ENCODE results near the gene PAIP2.
"Not testable (repeated sequence)": the region's sequence is repeated elsewhere in the genome, so short reads cannot be mapped to it uniquely, and the experiment has no call there.

PAIP2 gene

DNA sequence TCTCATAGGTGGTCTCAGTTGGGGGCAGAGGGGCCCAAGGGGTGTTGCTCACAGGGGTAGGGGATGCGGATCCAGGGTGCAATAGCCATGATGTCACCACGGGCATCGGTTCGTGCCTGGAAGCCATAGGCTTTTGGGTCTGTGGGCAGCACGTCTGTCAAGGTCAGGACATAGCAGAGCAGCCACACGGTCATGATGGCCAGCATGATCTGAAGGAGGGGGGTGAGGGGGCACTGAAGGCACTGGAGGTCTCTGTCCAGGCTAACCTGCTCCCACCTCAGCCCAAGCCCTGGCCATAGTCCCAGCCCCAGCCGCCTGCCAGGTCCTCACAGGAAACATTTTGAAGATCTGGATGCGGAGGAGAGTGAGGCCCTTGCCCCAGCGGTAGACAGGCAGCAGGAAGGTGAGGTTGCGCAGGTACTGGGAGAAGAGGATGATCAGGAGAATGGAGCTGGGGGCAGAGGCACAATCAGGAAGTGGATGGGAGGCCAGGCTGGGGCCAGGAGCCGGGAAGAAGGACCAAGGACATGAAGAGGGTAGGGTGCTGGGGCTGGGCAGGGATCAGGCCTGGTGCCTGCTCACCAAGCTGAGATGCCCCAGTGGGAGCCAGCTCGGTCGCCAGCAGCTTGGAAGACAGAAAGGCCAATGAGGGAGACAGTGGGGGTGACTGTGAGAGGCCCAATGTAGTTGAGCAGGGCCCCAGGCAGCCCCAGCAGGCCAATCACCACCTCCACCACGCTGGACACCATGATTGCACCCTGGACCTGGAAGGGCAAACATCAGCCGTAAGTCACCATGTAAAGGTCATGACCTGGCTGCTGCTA, 38.2 kb downstream of the PAIP2 start:
- DNase-seq: no peak

DNA sequence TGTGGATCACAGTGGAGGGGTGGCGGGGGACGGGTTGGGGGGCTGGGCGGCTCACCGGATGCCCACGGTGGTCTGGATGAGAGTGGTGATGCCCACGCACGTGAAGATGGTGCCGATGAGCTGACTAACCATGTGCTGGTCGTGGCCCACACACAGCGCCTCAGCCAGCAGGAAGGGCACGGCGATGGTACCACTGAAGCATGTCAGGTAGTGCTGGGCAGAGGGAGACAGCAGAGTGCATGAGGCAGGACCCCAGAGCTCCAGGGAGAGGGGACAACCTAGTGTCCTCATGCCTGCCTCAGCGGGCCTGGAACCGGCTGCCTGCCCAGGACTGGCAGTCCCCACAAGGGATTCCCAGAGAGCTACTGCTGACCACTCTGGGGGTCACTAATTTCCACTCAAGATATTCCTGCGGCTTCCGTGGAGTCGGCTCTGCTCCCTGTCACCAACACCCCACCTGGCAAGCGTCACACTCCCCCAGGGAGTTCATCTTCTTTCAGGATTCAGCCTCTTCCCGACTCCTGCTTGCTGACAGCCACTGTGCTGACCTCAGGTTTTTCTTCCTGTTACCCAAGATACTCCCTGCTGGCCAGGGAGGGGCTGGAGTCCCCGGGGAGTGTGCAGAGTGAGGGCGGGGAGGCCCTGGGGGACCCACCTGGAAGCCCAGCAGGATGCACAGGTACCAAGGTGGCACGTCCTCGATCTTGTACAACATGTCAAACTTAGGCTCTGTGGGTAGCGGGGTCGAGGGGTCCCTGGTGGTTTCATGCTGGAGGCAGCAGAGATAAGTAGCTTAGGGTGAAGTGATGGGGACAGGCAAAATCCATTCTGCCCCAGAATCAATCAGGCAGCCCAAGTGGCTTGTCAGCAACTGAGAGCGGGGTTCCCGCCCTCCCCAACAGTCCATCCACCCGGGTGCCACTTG, 40.4 kb downstream of the PAIP2 start:
- DNase-seq: no peak

DNA sequence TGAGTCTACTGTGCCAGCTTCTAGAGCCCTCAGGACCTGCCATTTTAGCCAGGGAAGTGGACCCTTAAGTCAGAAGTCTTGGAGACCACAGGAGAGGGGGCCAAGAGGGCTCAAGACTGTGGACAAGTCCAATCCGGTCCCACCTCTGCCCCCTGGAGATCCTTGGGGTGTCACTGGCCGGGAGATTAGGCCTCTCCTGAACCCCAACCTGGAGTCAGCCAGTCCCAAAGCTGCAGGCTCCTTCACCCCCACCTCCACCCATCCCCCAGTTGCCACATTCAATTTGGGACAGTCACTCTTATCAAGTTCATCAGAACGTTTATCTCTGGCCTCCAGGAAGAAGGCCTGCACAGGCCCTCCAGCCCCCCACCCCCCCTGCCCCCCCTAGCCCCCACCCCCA, 41.2 kb downstream of the PAIP2 start:
- DNase-seq: no peak

DNA sequence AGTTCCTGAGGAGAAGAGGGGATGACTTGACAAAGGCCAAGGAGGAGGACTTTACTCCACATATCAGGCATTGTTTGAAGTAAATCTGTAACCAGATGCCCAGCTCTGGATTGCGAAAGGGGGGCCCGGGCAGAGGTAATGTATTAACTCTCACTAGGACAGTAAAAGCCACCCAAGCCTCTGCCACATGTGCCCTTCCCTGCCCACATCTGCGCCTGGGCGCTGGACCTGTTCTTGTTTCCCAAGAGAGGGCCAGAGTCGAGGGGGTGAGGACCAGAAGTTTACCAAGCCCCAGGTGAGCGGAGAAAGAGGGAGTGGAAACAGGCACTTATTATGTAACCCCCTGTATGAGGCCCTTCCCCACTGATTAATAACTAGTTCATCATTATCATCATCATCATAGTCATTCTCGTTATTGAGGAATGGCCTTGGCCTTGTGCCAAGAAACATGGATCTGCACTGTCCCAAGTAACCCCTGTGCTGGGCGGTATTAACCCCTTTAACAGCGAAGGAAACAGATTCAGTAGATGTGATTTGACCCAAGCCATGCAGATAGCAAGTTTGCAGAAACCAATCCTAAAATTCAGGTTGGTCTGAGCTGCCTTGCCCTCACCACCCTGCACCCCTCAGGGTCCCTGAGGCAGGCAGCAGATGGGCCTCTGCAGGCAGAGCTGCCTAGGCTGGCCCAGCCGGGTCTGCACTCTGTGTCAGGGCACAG, 41.8 kb downstream of the PAIP2 start, which contains the start of gene SLC23A1:
Gene SLC23A1 (minus strand): TSS at position 23 of the 718 bp plus-strand sequence. CDS start 44 bp downstream, outside the sequence.
- DNase-seq: no peak

DNA sequence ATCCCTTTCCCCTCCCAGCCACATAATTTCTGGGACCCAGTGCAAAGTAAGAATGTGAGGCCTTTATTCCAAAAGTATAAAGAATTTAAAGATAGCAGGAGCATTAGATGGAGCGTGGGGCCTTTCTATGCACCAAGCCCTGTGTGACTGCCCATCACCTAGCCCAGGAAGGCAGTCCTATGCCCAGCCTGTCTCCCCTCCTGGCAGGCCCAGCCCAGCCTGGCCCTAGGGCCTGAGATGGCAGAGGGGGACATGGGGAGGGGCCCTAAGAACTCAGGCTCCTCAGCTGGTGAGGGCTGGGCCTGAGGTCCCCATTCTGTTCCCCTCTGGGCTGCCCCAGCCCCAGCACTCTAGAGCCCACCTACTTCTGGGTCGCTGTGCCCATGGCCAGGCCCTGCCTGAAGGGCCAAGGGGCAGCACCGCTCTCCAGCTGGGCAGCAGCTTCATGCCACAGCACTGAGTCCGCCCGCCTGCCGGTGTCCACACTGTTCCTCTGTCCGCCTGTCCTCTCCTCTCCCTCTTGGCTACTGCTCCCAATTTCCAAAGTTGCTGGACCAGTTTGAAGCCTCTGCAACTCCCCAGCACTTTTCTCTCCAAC, 42.4 kb downstream of the PAIP2 start:
- DNase-seq: no peak

DNA sequence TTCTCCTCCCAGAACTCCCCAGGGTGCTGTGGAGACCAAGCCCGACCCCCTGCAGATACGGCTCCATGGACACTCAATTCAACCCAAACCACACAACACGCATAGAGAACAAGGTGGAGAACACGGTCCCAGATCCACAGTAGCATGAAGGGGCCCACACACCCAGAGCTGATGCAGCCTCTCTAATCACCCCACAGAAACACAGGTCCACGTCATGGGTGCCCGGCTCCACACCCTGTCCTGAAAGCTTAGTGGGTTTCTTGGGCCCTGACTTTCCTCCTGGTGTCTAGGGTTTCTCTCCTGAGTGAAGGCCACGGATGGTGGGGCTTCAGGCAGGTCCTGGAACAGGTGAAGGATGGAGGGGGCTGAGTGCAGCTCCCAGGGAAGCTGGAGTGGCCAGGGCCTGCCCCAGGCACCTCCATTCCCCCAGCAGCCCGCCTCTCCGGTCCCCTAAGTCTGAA, 43.0 kb downstream of the PAIP2 start:
- no peak for DNase-seq

DNA sequence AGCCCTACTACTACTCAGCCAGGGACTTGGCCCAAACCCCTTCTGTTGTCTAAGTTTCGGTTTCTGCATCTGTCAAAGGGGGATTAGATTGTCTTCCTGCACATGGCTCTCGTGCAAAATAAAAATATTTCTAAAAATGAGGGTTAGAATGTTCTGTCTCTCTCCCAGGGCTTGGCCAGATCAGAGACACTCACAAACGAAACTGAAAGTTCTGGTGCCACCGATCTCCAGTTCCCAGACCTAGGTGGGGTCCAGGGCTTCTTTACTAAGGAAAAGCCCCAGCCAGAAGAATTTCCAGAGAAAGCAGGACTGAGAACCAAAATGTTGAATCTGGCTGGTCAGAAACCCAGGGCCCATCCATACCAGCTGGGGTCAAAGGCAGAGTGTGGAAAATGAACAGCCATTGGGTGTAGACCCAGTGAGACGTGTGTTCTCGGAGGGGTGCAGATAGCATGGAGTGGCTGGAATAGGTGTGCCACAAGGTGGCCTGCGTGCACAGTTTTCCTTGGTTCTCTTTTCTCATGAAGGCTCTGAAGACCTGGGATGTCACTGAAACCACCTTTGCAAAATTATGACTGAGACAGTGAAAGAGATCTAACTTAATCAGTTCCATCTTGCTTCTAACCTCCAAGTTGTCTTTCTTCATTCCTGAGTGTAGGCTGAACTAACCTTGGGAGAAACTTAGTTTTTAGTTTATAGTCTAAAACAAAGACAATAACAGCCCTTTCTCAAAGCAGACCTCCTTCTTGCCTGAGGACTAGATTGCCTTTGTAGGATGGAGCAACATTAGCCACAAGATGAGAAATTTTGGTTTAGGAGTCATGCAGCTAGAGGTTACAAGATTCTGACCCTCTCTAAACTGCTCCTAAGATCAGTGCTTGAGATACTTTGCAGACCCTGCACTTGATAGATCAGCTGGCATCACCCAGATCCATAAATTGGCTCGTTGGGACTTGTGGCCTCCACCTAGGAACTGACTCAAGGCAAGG, 43.7 kb downstream of the PAIP2 start:
- DNase-seq: no peak

DNA sequence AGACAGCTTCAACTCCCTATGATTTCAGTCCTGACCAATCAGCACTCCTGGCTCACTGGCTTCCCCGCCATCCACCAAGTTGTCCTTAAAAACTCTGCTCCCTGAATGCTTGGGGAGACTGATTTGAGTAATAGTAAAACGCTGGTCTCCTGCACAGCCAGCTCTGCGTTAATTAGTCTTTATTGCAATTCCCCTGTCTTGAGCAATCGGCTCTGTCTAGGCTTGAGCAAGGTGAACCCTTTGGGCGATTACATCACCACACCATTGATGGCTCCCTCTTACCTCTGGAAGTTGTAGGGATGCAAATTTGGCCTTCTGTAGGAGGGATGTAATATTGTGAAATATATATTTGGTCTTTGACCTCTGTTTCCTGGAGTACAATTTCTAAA, 44.4 kb downstream of the PAIP2 start:
- DNase-seq: no peak

DNA sequence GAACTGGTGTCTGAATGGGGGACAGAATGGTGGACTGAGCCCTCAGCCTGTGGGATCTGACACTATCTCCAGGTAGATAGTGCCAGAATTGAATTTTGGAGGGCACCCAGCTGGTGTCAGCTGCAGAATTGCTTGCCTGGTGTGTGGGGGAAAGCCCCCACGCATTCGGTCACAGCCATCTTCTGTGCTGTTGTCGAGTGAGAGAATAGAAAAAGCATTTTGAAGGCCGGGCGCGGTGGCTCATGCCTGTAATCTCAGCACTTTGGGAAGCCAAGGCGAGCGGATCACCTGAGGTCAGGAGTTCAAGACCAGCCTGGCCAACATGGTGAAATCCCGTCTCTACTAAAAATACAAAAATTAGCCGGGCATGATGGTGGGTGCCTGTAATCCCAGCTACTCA, 45.3 kb downstream of the PAIP2 start:
- DNase-seq: not testable (repeated sequence)

DNA sequence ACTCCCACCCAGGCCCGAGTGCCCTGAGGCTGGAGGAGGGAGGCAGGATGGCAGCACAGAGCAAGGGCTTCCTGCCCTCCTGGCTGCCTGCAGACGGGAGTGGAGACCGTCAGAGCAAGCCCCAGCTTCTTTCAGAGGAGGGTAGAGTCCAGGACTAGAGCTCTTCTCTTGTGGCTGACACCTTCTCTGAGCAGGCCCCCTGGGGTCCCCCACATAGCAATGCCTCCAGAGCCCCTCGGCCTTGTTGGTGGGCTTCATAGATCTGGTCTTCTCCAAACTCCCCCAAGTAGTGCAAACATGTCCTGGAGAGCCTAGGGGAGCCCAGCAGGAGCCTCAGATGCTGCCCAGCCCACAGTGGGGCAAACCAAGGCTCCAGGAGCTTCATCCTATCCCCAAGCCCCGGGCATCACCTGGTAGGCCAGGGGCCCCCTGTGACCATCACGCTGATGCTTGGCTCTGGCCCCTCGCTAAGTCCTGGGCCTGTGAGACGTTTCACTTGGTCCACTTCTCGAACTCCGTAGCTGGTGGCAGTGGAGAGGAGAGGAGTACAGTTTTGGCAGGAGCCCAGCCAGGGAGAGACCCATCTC, 46.0 kb downstream of the PAIP2 start:
- no peak for DNase-seq

DNA sequence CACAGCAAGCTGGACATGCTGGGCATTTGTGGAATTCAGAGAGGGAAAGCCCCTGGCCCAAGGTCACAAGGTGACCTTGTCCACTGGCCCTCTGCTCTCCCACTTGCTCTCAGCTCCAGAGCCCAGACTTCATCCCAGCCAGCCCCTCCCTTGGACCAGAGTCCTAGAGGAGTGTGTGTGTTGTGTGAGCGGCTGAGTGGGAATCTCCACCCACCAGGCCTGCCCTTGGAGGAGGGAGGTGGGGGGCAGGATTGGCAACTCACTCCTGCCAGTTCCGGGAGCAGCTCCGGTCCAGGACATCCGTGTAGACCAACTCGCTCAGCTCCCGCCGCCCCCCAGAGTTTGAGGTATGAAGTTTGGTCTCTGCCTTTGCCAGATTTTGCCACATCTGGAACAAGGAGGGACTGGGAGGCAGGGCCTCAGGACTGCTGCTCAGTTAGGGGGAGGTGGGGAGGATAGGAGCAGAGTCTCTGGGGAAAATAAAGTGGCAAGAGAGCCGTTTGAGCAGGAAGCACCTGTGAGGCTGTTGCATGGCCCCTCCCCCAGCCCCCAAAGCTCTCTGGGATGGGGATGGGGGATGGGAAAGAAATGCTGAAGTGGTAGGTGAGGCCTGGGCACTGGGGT, 46.7 kb downstream of the PAIP2 start:
- DNase-seq: peak in 1 of 2 donors; percentile 16

DNA sequence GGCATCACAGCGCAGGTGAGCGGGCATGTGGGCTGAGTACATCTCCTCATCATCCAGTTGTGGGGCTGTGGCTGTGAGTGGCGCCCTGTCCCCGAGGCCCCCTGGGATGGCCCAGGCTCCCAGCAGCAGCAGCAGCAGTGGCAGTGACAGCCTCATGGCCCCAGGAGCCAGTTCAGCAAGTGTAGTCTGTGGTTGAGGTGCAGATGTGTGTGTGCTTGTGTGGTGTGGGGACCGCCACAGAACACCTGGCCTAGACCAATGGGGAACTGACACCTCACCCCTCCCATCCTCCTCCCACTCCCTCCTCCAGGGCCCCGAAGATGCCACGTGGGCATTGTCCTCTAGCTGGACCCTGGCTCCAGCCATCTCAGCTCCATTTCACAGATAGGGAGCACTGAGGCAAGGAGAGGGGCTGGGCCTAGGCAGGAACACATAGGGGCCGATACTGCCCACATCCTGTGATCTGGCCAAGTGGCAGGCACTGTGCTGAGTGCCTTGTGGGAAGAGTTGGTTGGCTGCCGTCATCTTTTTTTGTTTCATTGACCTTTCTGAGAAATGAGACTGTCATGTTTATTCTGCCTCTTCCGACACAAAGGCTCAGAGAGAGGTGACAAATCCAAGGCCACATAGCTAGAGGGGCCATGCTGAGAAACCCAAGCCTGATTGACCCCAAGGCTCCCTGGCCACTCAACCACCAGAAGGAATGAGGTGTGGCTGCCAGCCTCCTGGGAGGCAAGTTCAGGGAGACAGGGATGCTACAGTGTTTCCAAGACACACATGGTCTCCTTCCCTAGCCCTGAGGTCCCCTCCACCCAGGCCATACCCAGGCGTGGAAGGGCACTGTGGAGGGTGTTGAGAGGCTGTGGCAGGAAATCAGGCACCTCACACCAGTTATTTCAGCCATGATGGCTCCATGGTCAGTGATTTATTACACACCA, 48.3 kb downstream of the PAIP2 start, which contains the start of gene MZB1:
Gene MZB1 (minus strand): TSS at position 213 of the 938 bp plus-strand sequence. CDS start 57 bp downstream, at position 156.
- DNase-seq: no peak

DNA sequence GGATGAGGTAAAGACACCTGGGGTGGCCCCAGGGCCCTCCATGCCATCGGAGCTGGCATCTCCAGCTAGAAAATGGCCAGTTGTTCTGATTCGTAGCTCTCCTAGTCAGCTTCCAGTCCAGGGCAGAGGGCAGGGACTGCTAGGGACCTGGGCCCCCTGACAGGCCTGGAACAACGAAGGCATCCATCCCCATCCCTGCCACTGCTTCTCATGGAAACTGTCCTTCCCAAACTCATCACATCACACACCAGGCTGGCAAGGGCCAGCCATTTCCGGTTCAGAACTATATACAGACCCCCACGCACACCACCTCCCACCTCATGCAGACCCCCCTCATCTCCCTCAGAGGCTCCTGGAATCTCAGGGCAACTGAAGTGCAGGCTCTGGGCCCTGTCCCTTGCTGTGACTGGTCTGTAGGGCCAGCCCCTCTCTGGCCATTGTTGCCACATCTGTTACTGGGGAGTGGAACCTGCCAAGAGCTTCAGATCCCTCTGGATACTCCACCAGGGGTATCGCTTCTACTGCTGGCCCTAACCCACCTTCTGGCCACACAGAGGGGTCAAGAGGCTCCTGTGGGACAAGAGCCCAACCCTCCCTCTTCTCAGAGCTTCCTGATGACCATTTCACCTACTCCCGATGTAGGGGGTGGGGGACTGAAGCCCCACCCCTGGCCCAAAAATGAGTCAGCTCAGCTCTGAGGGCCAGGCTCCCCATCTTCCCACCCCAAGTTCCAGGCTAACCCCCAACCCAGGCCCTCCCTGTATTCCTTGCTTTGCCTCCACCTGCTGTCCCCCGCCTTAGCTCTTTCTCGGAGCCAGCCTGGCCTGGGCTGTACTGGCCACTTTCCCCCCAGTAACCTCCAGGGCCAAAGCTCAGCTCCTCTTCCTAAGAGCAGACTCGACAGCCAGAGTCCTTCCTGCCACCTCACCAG, 49.2 kb downstream of the PAIP2 start:
- DNase-seq: no peak

DNA sequence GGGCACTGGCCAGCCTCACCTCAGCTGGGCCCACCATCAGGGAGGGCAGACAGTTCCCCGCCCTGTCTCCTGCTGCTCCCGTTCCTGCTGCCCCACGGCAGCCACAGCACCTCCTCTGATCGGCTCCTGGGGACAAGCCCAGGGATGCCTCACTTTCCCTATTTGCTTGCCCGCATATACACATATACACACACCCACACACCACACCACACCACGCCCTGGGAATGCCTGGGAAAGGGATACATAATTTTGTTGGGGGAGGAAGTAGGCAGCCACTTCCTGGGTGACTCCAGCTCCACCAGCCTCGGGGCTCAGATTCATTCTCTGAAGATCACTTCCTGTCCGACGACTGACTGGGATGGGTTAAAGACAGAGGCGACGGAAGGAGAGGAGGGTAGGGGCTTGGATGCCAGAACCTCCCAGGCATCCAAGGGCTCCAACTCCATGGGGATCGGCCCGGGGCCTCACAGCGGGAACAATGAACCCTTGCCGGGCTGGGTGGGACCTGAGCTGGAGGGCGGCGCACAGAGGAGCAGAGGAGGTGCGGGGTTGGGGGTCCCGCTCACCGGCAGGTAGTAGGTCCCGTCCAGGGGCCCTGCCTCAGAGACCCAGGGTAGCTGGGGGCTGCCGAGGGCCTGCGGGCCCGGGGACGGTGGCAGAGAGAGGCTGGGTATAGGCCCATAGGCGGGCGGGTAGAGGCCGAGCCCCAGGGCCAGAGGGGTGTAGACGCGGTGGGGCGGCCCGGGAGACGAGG, 50.1 kb downstream of the PAIP2 start:
- no peak for DNase-seq

DNA sequence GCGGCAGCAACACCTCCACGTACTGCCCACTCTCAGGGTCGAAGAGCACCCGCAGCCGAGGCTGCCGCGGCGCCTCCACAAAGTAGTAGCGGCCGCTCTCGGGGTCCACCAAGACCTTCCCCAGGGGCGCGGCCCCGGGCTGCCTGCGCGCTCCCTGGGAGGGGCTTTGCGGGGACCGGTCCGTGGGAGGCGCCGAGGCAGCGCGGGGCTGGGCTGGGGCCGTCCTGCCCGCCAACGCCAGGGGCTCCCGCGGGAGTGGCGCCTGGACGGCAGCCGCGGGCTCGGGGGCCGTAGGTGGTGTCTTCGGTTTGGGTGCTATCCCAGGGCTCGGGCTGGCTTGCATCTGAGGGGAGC, 50.6 kb downstream of the PAIP2 start:
- no peak for DNase-seq

DNA sequence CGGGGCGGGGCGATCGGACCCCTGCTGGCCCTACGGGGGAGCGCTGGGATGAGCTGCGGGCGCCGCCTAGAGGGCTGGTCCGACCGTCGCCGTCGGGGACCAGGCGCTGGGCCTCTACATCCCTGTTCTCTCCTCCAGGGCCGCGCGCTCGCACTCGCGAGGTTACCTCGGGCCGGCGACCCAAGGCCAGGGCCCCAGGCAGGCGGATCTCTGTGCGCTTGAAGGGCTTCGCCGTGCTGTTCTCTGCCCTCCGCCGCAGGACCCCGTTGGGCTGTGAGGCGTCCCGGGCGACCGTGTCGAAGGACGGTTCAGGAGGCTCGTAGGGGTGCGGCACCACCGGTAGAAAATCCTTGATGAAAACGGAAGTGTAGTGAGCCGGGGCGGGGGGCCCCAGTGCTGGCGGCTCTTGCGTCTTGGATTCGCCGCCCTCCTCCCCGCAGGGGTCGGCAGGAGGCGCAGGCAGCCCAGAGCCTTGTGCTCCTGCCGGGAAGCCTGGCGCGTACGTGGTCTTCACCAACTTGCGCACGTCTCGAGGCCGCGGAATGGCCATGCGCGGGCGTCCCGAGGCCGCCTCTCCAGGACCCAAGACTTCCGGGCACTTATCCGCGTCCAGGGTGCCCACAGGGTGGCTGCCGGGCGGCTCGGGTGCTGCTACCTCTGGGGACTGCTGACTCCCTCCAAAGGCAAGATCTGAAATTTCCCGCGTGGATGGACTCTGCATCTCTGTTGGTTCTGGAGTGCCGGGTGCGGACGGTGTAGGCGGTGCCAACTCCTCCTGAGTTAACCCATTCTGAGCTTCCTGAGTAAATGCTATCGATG, 51.2 kb downstream of the PAIP2 start:
- no peak for DNase-seq
